Measurements from ENCODE around the gene MACROD2. TPM values are rescaled to one million over a fixed set of nuclear protein-coding genes. Genes with fewer than 3 reads are reported as not detected.

Gene MACROD2
- total and polyA plus RNA-seq, 2 of the 4 experiments (the other 2 are of a cell fraction) = not detected

DNA sequence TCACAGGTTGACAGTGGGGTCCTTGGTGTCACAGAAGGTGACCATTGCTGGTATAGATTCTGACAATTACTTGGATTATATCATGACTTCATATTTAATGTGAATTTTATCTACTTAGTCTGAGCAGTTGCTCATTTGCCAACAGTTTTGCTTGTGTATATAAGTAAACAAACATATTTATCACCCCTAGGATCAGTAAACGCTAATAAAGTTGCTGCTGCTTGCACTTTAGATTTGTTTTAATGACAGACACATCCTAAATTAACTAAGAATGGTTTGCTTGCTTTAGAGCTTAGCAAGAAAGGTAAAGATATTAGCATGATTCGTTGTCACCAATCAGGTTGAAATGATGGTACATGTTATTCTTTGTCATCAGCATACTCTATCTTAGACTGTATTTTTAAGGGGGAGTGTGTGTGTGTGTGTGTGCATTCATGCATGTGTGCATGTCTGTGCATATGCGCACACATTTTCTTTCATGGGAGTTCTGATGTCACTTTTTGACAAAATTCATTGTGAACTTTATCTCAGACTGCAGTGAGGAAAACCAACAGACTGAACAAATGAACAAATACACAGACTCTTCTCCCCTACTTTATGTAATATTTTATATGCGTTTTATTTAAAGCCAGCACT lies 1124.7 kb downstream of the MACROD2 start:
- Histone ChIP-seq H3K9me3 (ENCODE audit: control insufficient read depth, insufficient read depth, low read length) (peaks cover 4% of the 10 kb centered on the region; the same call in 1 of the 2 replicates), H2AFZ (replicated peaks; ENCODE audit: low read length, poor library complexity) (no peak overlapping the region), H2BK15ac (ENCODE audit: low read depth, low read length) (no peak overlapping the region), H4K20me1 (ENCODE audit: insufficient read depth, low read length) (no peaks in the 10 kb centered on the region), H2BK20ac (ENCODE audit: low read depth, low read length) (no peak overlapping the region), H3K27ac (ENCODE audit: insufficient read depth, low read length) (no peak overlapping the region), H3K14ac (replicated peaks; ENCODE audit: low read depth, low read length) (no peak overlapping the region), H3K9me1 (ENCODE audit: insufficient read depth, low read length) (no peaks in the 10 kb centered on the region), H3K4me2 (ENCODE audit: low read depth, low read length) (no peak overlapping the region), H2AK5ac (ENCODE audit: low read depth, low read length) (no peak overlapping the region), H2AK9ac (replicated peaks; ENCODE audit: low read depth, low read length, poor library complexity) (no peak overlapping the region), H3K36me3 (ENCODE audit: control insufficient read depth, insufficient read depth, low read length) (no peaks in the 10 kb centered on the region), H3K4me3 (ENCODE audit: insufficient read depth, low read depth, low read length) (no peak overlapping the region), H2BK120ac (ENCODE audit: low read depth, low read length) (no peak overlapping the region), H4K8ac (ENCODE audit: low read depth in 2 of 2, low read length in 2 of 2) (no peak overlapping the region), H3K18ac (ENCODE audit: low read depth, low read length) (no peak overlapping the region), H3K4me1 (ENCODE audit: control insufficient read depth, insufficient read depth, low read length) (no peaks in the 10 kb centered on the region), H4K91ac (ENCODE audit: insufficient read depth, low read depth, low read length) (no peak overlapping the region), H3K9ac (ENCODE audit: low read depth, low read length) (no peak overlapping the region), H3K4ac (ENCODE audit: low read depth, low read length) (no peak overlapping the region), H3K23ac (ENCODE audit: low read depth, low read length) (no peak overlapping the region), H3K79me1 (ENCODE audit: low read depth in 1 of 2, low read length in 2 of 2) (no peaks in the 10 kb centered on the region), H2BK5ac (ENCODE audit: low read depth, low read length, poor library complexity, severe bottlenecking) (no peak overlapping the region), H3K56ac (ENCODE audit: extremely low read depth, insufficient read depth, low read length) (no peak overlapping the region), H4K5ac (ENCODE audit: low read depth, low read length) (no peak overlapping the region), H3K27me3 (ENCODE audit: control insufficient read depth, insufficient read depth, low read length) (no peaks in the 10 kb centered on the region)
- no CpG with 5 or more reads among the region's 4 CpGs for WGBS, 2 experiments (ENCODE audit: extremely low coverage in 2 of 2, insufficient read length in 1 of 2)
- dilution Hi-C loops (cut with HindIII; ENCODE audit: low sequenced_read_pairs, unreplicated experiment) = no loop called here
- BruUV-seq (replicated peaks) = no TSS peak
- no peak for DNase-seq
- ChIA-PET CTCF (no interaction called here), POLR2A (ENCODE audit: unreplicated experiment) (no interaction called here)
- ATAC-seq (ENCODE audit: low read depth) = no peak
- intact Hi-C loops (cut with micrococcal nuclease) = no loop called here
- no peak for TF ChIP-seq NFE2L2 (IDR thresholded peaks at IDR 0.05; ENCODE audit: low read depth, low read length)
- TF ChIP-seq MAZ (IDR thresholded peaks at IDR 0.05; ENCODE audit: borderline replicate concordance, low read depth, low read length) = no peak
- in situ Hi-C loops (cut with MboI; ENCODE audit: low sequenced_read_pairs) = no loop called here

Measured in IMR-90 (cell line).